HepG2 (cell line): ENCODE measurements around the gene EPO. TPM values are rescaled to one million over a fixed set of nuclear protein-coding genes. Genes with fewer than 3 reads are reported as not detected.

ENCODE experiments used
- ESRRA ChIP-seq: sonication (generic); formaldehyde crosslinking; IDR thresholded peaks from 2 replicates; pipeline ENCODE4 v1.5.1; 2020; ENCODE audit warnings: mild to moderate bottlenecking, low read depth, missing genetic modification reagents
- HNRNPLL ChIP-seq: fragments of 200-400 bp; formaldehyde crosslinking; IDR thresholded peaks from 2 replicates; pipeline ENCODE4 v1.6.1; 2017; ENCODE audit warnings: mild to moderate bottlenecking, low read depth, low read length; ENCODE audit not compliant: poor library complexity, severe bottlenecking
- ISX ChIP-seq: sonication (generic); formaldehyde crosslinking; conservative IDR thresholded peaks from 2 replicates; pipeline ENCODE4 v1.5.0; 2020; ENCODE audit warnings: missing genetic modification reagents
- KDM2A ChIP-seq: sonication (generic); formaldehyde crosslinking; IDR thresholded peaks from 2 replicates; pipeline ENCODE4 v1.4.0; 2020; ENCODE audit warnings: low read depth, missing genetic modification reagents, borderline replicate concordance
- MIER3 ChIP-seq: IDR thresholded peaks from 2 replicates; pipeline ENCODE4 v1.6.1; 2016; ENCODE audit warnings: missing compliant biosample characterization, borderline replicate concordance
- NR2F6 ChIP-seq, 2 experiments: IDR thresholded peaks; 2 replicates each; pipeline ENCODE4 v1.6.1; 2016; ENCODE audit warnings: antibody characterized with exemption in 1 of 2, mild to moderate bottlenecking in 1 of 2
- RBFOX2 ChIP-seq: fragments of 200-400 bp; formaldehyde crosslinking; IDR thresholded peaks from 2 replicates; pipeline ENCODE4 v1.6.1; 2017; ENCODE audit warnings: low read depth, mild to moderate bottlenecking, low read length
- SPEN ChIP-seq: sonication (generic); formaldehyde crosslinking; IDR thresholded peaks from 2 replicates; pipeline ENCODE4 v1.5.1; 2020; ENCODE audit warnings: low read depth, mild to moderate bottlenecking, missing genetic modification reagents
- UBTF ChIP-seq: sonication (generic); formaldehyde crosslinking; IDR thresholded peaks from 2 replicates; pipeline ENCODE4 v1.4.0; 2020; ENCODE audit warnings: mild to moderate bottlenecking, missing genetic modification reagents
- ZNF18 ChIP-seq: sonication (generic); formaldehyde crosslinking; IDR thresholded peaks from 2 replicates; pipeline ENCODE4 v1.8.0; 2022; ENCODE audit warnings: mild to moderate bottlenecking, missing genetic modification reagents; ENCODE audit not compliant: insufficient replicate concordance
- ZNF605 ChIP-seq: sonication (generic); formaldehyde crosslinking; IDR thresholded peaks from 2 replicates; pipeline ENCODE4 v1.8.0; 2022; ENCODE audit warnings: mild to moderate bottlenecking, missing genetic modification reagents
- ZNF850 ChIP-seq: sonication (generic); formaldehyde crosslinking; conservative IDR thresholded peaks from 2 replicates; pipeline ENCODE4 v1.9.0; 2021; ENCODE audit warnings: mild to moderate bottlenecking, missing genetic modification reagents
- ZSCAN20 ChIP-seq: sonication (generic); formaldehyde crosslinking; IDR thresholded peaks from 2 replicates; pipeline ENCODE4 v1.4.0; 2020; ENCODE audit warnings: missing genetic modification reagents, mild to moderate bottlenecking, borderline replicate concordance
- polyA plus RNA-seq, 8 experiments: library from polyadenylated mRNA; depleted of rRNA in 3 of 8; stranded (reverse) in 7 of 8; unstranded in 1 of 8; fragments of >200 nt; fragmentation: Illumina TruSeq in 4 of 8; extraction: Trizol in 4 of 8; gene quantifications; 2 replicates each; pipeline versions ENCODE4 v1.2.1 to v1.2.3, GENCODE V29; 2011 to 2016; ENCODE audit warnings: low read depth in 4 of 8, missing spikeins in 1 of 8, mixed read lengths in 1 of 8; ENCODE audit not compliant: insufficient read depth in 1 of 8
- total RNA-seq, 5 experiments: library from RNA; depleted of rRNA; stranded (reverse); fragments of >200 nt; fragmentation: Illumina TruSeq; extraction: Trizol; gene quantifications; 2 replicates each; pipeline ENCODE4 v1.2.3, GENCODE V29; 2016; ENCODE audit warnings: low read depth in 1 of 5
- TF ChIP-seq, protein P1 (sequence below), 2 experiments: sonication (generic) in 1 of 2; formaldehyde crosslinking in 1 of 2; IDR thresholded peaks; 2 replicates each; pipeline versions ENCODE4 v1.4.0 to v1.6.1; 2018 to 2020; ENCODE audit warnings: missing genetic modification reagents in 2 of 2, borderline replicate concordance in 1 of 2, low read depth in 1 of 2, mild to moderate bottlenecking in 1 of 2, missing biosample characterization in 1 of 2
- TF ChIP-seq, protein P2 (sequence below): sonication (generic); formaldehyde crosslinking; IDR thresholded peaks from 2 replicates; pipeline ENCODE4 v1.4.0; 2020; ENCODE audit warnings: mild to moderate bottlenecking, missing genetic modification reagents, borderline replicate concordance

EPO gene
- total and polyA plus RNA-seq, 2 of the 13 experiments (the other 11 are each of a cell fraction or from before 2014, with no cell fraction given) = 10.3 to 25.7 TPM

DNA sequence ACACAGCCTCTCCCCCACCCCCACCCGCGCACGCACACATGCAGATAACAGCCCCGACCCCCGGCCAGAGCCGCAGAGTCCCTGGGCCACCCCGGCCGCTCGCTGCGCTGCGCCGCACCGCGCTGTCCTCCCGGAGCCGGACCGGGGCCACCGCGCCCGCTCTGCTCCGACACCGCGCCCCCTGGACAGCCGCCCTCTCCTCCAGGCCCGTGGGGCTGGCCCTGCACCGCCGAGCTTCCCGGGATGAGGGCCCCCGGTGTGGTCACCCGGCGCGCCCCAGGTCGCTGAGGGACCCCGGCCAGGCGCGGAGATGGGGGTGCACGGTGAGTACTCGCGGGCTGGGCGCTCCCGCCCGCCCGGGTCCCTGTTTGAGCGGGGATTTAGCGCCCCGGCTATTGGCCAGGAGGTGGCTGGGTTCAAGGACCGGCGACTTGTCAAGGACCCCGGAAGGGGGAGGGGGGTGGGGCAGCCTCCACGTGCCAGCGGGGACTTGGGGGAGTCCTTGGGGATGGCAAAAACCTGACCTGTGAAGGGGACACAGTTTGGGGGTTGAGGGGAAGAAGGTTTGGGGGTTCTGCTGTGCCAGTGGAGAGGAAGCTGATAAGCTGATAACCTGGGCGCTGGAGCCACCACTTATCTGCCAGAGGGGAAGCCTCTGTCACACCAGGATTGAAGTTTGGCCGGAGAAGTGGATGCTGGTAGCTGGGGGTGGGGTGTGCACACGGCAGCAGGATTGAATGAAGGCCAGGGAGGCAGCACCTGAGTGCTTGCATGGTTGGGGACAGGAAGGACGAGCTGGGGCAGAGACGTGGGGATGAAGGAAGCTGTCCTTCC lies 620 bp downstream of the EPO start (continued):
- TF ChIP-seq UBTF (CRISPR knock-in tag) (peak; percentile 67), KDM2A (peak; percentile 36; the same call in 1 of the 2 replicates), ZNF850 (0 out of 2 replicates have a peak, but pooled peaks have one; percentile 67), ISX (CRISPR knock-in tag) (0 out of 2 replicates have a peak, but pooled peaks have one; percentile 49), HNRNPLL (peak; percentile 38), RBFOX2 (peak; percentile 60; the same call in 1 of the 2 replicates), MIER3 (CRISPR knock-in tag) (no peak), ESRRA (CRISPR knock-in tag) (no peak), ZSCAN20 (peak; percentile 65; the same call in 1 of the 2 replicates), ZNF605 (CRISPR knock-in tag) (peak; percentile 19; the same call in 1 of the 2 replicates), ZNF18 (CRISPR knock-in tag) (peak; percentile 26), NR2F6 (IDR thresholded peaks at IDR 0.05) (peak; percentile 64), NR2F6 (CRISPR knock-in tag; IDR thresholded peaks at IDR 0.05) (peak; percentile 26; the same call in 1 of the 2 replicates), SPEN (CRISPR knock-in tag) (peak; percentile 19; the same call in 1 of the 2 replicates)
- TF ChIP-seq, protein P1, sequence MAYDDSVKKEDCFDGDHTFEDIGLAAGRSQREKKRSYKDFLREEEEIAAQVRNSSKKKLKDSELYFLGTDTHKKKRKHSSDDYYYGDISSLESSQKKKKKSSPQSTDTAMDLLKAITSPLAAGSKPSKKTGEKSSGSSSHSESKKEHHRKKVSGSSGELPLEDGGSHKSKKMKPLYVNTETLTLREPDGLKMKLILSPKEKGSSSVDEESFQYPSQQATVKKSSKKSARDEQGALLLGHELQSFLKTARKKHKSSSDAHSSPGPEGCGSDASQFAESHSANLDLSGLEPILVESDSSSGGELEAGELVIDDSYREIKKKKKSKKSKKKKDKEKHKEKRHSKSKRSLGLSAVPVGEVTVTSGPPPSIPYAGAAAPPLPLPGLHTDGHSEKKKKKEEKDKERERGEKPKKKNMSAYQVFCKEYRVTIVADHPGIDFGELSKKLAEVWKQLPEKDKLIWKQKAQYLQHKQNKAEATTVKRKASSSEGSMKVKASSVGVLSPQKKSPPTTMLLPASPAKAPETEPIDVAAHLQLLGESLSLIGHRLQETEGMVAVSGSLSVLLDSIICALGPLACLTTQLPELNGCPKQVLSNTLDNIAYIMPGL (CRISPR knock-in tag; IDR thresholded peaks at IDR 0.05; ENCODE audit: borderline replicate concordance in 1 of 2, low read depth in 1 of 2) = peak in 1 of 2 experiments; percentile 17; a peak in 1 of 4 replicates
- TF ChIP-seq, protein P2, sequence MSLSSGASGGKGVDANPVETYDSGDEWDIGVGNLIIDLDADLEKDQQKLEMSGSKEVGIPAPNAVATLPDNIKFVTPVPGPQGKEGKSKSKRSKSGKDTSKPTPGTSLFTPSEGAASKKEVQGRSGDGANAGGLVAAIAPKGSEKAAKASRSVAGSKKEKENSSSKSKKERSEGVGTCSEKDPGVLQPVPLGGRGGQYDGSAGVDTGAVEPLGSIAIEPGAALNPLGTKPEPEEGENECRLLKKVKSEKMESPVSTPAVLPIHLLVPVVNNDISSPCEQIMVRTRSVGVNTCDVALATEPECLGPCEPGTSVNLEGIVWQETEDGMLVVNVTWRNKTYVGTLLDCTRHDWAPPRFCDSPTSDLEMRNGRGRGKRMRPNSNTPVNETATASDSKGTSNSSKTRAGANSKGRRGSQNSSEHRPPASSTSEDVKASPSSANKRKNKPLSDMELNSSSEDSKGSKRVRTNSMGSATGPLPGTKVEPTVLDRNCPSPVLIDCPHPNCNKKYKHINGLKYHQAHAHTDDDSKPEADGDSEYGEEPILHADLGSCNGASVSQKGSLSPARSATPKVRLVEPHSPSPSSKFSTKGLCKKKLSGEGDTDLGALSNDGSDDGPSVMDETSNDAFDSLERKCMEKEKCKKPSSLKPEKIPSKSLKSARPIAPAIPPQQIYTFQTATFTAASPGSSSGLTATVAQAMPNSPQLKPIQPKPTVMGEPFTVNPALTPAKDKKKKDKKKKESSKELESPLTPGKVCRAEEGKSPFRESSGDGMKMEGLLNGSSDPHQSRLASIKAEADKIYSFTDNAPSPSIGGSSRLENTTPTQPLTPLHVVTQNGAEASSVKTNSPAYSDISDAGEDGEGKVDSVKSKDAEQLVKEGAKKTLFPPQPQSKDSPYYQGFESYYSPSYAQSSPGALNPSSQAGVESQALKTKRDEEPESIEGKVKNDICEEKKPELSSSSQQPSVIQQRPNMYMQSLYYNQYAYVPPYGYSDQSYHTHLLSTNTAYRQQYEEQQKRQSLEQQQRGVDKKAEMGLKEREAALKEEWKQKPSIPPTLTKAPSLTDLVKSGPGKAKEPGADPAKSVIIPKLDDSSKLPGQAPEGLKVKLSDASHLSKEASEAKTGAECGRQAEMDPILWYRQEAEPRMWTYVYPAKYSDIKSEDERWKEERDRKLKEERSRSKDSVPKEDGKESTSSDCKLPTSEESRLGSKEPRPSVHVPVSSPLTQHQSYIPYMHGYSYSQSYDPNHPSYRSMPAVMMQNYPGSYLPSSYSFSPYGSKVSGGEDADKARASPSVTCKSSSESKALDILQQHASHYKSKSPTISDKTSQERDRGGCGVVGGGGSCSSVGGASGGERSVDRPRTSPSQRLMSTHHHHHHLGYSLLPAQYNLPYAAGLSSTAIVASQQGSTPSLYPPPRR = peak; percentile 11; the same call in 1 of the 2 replicates
